ENCODE results near the gene FNDC3B. TPM values are rescaled to one million over a fixed set of nuclear protein-coding genes. Genes with fewer than 3 reads are reported as not detected.

FNDC3B gene
- total RNA-seq, 1 donor from 2014 or later, result 290 TPM

GRCh38 chr3:172106037-172106954, 66.9 kb downstream of the FNDC3B start:
- TF ChIP-seq CTCF (IDR thresholded peaks at IDR 0.05), result no peak
- no peak for DNase-seq (ENCODE audit: low spot score)

GRCh38 chr3:172106989-172107388, 67.6 kb downstream of the FNDC3B start:
- Mint-ChIP-seq H3K27ac (ENCODE audit: unreplicated experiment) (peak overlapping the region; percentile 95), H3K4me1 (ENCODE audit: low read depth) (peaks cover 85% of the 10 kb centered on the region), H3K36me3 (ENCODE audit: low read depth) (peaks cover 7% of the 10 kb centered on the region), H3K9me3 (ENCODE audit: low read depth) (no peaks in the 10 kb centered on the region), H3K4me3 (ENCODE audit: unreplicated experiment) (peak overlapping the region; percentile 24), H3K27me3 (ENCODE audit: low read depth) (no peaks in the 10 kb centered on the region)
- TF ChIP-seq CTCF (IDR thresholded peaks at IDR 0.05), result no peak
- no peak for DNase-seq (ENCODE audit: low spot score)

More at GRCh38 chr3:172106037-172106954, 66.9 kb downstream of the FNDC3B start:
- H3K27me3 Mint-ChIP-seq (ENCODE audit: low read depth), result no peaks in the 10 kb centered on the region
- H3K4me1 Mint-ChIP-seq (ENCODE audit: low read depth), result peaks cover 89% of the 10 kb centered on the region
- H3K36me3 Mint-ChIP-seq (ENCODE audit: low read depth), result peaks cover 7% of the 10 kb centered on the region
- no peak overlapping the region for H3K4me3 Mint-ChIP-seq (ENCODE audit: unreplicated experiment)
- no peaks in the 10 kb centered on the region for H3K9me3 Mint-ChIP-seq (ENCODE audit: low read depth)
- H3K27ac Mint-ChIP-seq (ENCODE audit: unreplicated experiment), result peak overlapping the region; percentile 95

DNA sequence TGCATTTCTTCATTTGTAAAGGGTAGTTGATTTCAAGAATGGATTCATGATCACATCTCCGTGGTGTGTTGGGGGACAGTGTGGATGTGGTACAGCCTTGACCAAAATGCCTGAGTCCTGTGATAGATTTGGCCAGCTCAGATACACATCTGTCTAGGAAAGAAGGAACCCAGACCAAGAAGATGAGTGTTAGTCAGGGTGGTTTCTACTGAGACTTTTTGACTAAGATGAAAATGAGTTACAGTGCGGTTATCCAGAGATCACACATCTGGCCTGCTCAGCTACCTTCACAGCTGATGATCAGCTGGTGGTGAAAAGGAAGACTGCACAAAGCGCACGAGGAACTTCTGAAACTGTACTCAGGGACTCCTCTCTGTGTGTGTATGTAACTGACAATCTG, 68.0 kb downstream of the FNDC3B start:
- TF ChIP-seq CTCF (IDR thresholded peaks at IDR 0.05), result no peak
- Mint-ChIP-seq H3K36me3 (ENCODE audit: low read depth) (peaks cover 9% of the 10 kb centered on the region), H3K9me3 (ENCODE audit: low read depth) (no peaks in the 10 kb centered on the region), H3K4me3 (ENCODE audit: unreplicated experiment) (peak overlapping the region; percentile 24), H3K27ac (ENCODE audit: unreplicated experiment) (peak overlapping the region; percentile 95), H3K27me3 (ENCODE audit: low read depth) (no peaks in the 10 kb centered on the region), H3K4me1 (ENCODE audit: low read depth) (peaks cover 84% of the 10 kb centered on the region)
- DNase-seq (ENCODE audit: low spot score), result no peak

GRCh38 chr3:172110127-172110779, 70.9 kb downstream of the FNDC3B start:
- no peak for TF ChIP-seq CTCF (IDR thresholded peaks at IDR 0.05)
- DNase-seq (ENCODE audit: low spot score), result no peak
- no peaks in the 10 kb centered on the region for H3K9me3 Mint-ChIP-seq (ENCODE audit: low read depth)
- no peaks in the 10 kb centered on the region for H3K27me3 Mint-ChIP-seq (ENCODE audit: low read depth)
- peaks cover 72% of the 10 kb centered on the region for H3K4me1 Mint-ChIP-seq (ENCODE audit: low read depth)
- H3K27ac Mint-ChIP-seq (ENCODE audit: unreplicated experiment), result no peak overlapping the region
- H3K4me3 Mint-ChIP-seq (ENCODE audit: unreplicated experiment), result no peak overlapping the region
- H3K36me3 Mint-ChIP-seq (ENCODE audit: low read depth), result peaks cover 21% of the 10 kb centered on the region

DNA sequence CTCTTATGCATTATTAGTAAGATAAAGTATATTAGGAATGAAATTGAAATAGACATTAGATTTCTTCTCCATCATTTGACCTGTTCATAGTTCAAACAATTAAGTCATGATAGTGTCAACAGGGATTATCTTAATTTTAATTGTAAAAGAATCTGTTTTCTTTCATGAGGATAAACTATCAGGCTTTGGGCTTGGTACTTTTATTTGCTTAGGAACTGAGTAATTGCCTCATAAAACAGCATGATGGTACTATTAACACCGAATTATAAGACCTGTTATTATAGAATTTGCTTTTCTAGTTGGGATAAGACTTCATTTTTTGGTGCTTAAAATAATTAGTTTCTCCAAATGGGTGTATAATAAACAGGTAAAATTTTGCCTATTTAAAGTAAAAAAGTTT, 71.8 kb downstream of the FNDC3B start:
- Mint-ChIP-seq H3K27ac (ENCODE audit: unreplicated experiment) (no peak overlapping the region), H3K36me3 (ENCODE audit: low read depth) (peaks cover 25% of the 10 kb centered on the region), H3K4me1 (ENCODE audit: low read depth) (peaks cover 63% of the 10 kb centered on the region), H3K9me3 (ENCODE audit: low read depth) (no peaks in the 10 kb centered on the region), H3K4me3 (ENCODE audit: unreplicated experiment) (no peak overlapping the region), H3K27me3 (ENCODE audit: low read depth) (no peaks in the 10 kb centered on the region)
- TF ChIP-seq CTCF (IDR thresholded peaks at IDR 0.05), result no peak
- no peak for DNase-seq (ENCODE audit: low spot score)

Data from chondrocyte (in vitro differentiated cells).